GM10266 (cell line): Measurements from ENCODE around the gene GSX2.
"Not testable (repeated sequence)": the region's sequence is repeated elsewhere in the genome, so short reads cannot be mapped to it uniquely, and the experiment has no call there.

Source experiments
- DNase-seq: peaks from one replicate; pipeline ENCODE4 v3.0.0; 2012; ENCODE audit errors: extremely low spot score
- TF ChIP-seq, protein P1 (sequence below): IDR thresholded peaks from 2 replicates; pipeline ENCODE4 v1.5.1; 2012; ENCODE audit warnings: mild to moderate bottlenecking, low read depth; ENCODE audit not compliant: control insufficient read depth, insufficient read depth; ENCODE audit errors: missing control alignments

Gene GSX2

DNA sequence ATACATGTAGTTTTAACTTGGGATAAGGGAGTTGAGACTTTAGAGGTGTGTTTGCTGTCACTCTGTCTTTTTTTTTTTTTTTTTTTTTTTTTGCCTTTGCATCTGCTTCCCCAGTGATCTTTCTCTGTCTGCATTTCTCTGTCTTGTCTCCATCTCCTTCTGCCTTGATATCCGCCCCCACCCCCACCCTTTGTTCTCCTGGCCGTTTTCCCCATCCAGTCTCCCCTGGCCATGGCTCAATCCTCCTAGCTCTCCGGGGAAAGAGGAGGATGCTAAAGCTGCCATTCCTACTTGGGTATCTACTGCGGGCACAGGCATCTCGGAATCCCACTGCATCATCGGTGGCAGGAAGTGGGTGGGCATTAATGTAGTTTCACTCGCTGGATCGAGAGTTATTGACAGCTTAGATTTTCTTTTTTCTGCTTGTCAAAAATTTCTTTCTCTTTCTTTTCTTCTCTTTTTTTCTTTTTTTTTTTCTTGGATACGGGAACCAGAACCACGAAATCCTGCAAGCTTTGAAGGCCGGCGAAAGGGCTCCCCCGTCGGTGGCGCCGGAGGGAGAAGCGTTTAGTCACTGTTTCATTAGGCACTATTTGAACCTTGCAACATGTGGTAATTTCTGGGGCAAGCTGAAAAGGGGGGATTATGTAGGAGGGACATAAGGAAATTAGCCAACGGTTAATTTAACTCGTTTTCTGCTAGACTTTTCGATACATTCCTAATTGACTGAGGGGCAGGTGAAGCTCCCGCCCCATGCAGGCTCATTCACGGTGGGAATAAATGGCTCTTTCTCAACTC lies 8.2 kb downstream of the GSX2 start:
- TF ChIP-seq, protein P1, sequence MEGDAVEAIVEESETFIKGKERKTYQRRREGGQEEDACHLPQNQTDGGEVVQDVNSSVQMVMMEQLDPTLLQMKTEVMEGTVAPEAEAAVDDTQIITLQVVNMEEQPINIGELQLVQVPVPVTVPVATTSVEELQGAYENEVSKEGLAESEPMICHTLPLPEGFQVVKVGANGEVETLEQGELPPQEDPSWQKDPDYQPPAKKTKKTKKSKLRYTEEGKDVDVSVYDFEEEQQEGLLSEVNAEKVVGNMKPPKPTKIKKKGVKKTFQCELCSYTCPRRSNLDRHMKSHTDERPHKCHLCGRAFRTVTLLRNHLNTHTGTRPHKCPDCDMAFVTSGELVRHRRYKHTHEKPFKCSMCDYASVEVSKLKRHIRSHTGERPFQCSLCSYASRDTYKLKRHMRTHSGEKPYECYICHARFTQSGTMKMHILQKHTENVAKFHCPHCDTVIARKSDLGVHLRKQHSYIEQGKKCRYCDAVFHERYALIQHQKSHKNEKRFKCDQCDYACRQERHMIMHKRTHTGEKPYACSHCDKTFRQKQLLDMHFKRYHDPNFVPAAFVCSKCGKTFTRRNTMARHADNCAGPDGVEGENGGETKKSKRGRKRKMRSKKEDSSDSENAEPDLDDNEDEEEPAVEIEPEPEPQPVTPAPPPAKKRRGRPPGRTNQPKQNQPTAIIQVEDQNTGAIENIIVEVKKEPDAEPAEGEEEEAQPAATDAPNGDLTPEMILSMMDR = no peak
- no peak for DNase-seq

DNA sequence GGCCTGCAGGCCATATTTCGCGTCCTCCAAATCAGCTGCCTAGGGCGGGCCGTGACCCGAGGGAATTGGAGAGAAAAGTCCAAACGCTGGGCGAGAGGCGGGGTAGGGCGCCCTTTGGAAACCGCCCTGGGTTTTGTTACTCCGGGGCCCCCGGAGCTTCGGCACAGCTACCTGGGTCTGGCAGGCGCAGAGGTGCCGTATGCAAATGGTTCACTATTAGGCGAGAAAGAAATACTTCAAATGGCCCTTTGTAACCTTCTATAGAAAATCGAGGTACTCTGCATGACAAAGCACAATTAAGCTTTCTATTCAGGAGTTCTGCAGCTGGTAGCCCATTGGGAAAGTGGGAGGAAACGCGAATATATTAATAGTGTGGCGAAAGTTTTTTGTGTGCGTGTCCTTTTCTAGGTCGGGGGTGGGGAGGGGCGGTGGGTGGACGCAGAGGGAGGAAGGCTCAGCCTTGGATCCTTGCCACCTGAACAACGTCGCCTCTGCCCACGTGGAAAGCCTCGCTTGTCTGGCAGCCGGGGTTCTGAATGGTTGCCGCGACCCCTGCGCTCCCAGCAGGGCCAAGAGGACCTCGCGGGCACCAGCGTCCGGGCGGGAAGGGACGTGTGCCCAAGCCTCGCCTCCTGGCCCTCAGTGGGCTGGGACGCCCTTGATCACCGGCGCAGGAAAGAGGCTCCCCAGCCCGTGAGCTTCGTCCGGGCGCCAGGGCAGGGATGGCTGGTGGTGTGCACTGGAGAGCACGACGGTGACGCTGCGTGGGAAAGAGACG lies 9.5 kb downstream of the GSX2 start:
- TF ChIP-seq, protein P1 = no peak
- DNase-seq = no peak

DNA sequence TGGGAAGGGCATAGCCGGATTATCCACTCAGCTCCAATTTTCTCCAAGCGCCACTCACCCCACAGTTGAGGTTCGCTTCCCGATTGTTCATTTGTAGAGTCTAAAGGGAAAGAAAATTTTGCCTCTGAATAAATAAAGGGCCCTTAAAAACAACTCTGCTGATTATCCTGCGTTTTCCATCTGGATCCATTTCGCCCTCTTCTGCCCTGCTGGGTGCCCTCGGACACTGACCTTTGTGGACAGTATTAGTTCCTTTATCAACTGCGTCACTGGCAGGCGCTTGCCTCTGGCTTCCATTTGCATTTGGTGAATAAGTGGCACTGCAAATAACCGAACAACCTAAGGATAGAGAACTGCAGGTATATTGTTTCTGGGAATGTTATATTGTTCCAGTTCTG lies 10.1 kb downstream of the GSX2 start:
- TF ChIP-seq, protein P1 = no peak
- no peak for DNase-seq

DNA sequence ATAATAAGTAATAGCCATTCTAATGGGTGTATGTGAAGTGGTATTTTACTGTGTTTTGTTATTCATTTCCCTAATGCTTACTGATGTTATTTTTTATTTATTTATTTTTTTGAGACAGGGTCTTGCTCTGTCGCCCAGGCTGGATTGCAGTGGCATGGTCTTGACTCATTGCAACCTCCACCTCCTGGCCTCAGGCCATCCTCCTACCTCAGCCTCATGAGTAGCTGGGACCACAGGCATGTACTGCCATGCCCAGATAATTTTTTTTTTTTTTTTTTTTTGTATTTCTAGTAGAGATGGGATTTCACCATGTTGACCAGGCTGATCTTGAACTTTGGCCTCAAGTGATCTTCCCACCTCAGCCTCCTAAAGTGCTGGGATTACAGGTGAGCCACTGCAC lies 13.2 kb downstream of the GSX2 start:
- not testable (repeated sequence) for DNase-seq

DNA sequence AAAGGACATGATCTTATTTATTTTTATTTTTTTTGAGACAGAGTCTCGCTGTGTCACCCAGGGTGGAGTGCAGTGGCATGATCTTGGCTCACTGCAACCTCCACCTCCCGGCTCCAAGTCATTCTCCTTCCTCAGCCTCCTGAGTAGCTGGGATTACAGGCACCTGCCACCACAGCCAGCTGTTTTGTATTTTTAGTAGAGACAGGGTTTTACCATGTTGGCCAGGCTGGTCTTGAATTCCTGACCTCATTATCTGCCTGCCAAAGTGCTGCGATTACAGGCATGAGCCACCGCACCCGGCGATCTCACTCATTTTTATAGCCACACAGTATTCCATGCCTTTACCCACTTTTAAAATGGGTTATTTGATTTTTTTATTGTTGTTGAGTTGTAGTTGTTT lies 16.3 kb downstream of the GSX2 start:
- DNase-seq = not testable (repeated sequence)

DNA sequence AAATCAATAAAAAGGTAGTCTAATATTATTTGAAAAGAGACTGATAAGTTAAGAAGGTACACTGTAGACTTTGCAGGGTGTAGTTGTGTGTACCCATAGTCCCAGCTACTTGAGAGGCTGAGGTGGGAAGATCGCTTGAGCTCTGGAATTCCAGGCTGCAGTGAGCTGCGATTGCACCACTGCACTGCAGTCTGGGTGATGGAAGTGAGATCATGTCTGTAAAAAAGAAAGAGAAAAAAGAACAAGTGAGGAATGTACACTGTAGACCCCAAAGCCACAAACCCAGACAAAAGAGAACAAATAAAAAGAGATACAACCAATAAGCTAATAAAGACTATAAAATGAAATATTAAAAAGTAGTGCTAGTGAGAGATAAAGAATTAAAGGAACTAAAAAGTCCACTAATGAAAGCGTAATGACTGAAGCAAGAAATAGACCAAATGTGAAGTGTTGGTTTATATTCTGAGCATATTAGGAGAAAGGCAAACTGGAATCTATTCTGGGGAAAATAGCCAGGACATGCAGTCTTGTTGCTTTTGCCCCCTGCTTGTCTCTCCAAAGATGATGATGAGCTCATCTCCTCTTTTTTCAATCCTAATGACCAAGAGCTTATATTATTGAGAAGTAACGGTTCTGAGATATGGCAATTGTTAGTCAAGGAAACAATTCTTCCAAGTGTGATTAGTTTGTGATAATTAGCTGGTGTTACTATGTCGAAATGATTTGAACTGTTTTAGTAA lies 19.1 kb downstream of the GSX2 start:
- DNase-seq = no peak
- TF ChIP-seq, protein P1 = no peak

DNA sequence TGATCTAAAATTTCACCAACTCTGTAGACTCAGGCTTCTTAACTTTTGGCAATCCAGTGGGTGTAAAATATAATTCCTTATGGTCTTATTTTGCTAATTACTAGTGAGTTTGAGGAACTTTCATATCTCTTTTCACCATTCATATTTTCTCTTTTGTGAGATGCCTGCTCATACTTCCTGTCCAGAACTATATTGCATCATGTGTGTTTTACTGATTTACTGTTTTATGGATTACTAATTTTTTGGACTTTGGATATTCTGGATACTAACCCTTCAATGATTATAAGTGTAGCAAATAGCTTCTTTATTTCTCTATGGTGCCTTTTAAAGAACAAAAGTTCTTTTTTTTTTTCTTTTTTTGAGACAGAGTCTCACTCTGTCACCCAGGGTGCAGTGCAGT lies 20.6 kb downstream of the GSX2 start:
- no peak for DNase-seq
- TF ChIP-seq, protein P1 = no peak

DNA sequence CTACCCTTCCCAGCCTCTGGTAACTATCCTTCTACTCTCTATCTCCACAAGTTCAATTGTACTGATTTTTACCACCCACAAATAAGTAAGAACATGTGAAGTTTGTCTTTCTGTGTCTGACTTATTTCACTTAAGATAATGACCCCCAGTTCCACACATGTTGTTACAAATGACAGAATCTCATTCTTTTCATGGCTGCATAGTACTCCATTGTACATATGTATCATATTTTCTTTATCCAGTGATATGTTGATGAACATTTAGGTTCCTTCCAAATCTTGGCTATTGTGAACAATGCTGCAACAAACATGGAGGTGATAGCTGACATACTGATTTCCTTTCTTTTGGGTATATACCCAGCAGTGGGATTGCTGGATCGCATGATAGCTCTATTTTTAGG lies 27.7 kb downstream of the GSX2 start:
- TF ChIP-seq, protein P1 = no peak
- DNase-seq = no peak

DNA sequence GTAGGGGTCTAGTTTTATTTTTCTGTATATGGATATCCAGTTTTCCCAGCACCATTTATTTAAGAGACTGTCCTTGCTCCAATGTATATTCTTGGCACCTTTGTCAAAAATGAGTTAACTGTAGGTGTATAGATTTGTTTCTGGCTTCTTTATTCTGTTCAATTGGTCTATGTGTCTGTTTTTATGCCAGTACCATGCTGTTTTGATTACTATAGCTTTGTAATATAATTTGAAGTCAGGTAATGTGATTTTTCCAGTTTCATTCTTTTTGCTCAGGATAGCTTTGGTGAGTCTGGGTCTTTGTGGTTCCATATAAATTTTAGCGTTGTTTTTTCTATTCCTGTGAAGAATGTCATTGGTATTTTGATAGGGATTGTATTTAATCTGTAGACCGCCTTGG lies 28.7 kb downstream of the GSX2 start:
- DNase-seq = not testable (repeated sequence)
